Amniotic stem cell (primary cell): ENCODE data around the gene HIKESHI.

Experiments
- DNase-seq: peaks from one replicate; lab custom pipeline; 2025; lab: John Stamatoyannopoulos, UW

The HIKESHI gene

GRCh38 chr11:86374586-86374985 is 72.5 kb downstream of the HIKESHI start, which contains the start of gene CCDC81:
TSS of gene CCDC81 (plus strand) at chr11:86374887. CDS start at chr11:86375164, 277 bp downstream.
- no peak for DNase-seq

- DNase-seq = no peak
Measured at GRCh38 chr11:86377972-86378371, 75.9 kb downstream of the HIKESHI start.

- DNase-seq = no peak
Measured at GRCh38 chr11:86380295-86381059, 78.4 kb downstream of the HIKESHI start.

GRCh38 chr11:86383041-86383955 is 81.3 kb downstream of the HIKESHI start:
- DNase-seq = no peak

GRCh38 chr11:86386283-86386682 is 84.2 kb downstream of the HIKESHI start:
- DNase-seq = no peak

- DNase-seq = no peak
Measured at GRCh38 chr11:86386746-86387145, 84.7 kb downstream of the HIKESHI start.

- no peak for DNase-seq
Measured at GRCh38 chr11:86388198-86388597, 86.2 kb downstream of the HIKESHI start.

GRCh38 chr11:86390487-86390886 is 88.4 kb downstream of the HIKESHI start:
- no peak for DNase-seq

- DNase-seq = no peak
Measured at GRCh38 chr11:86395061-86395551, 93.1 kb downstream of the HIKESHI start.
